22Rv1 (cell line): Measurements from ENCODE around the gene CDS1.

Source experiments
- H3K27ac ChIP-seq: fragments of 450-650 bp; 2 replicates; pipeline ENCODE4 v1.5.1; 2017
- CTCF ChIP-seq: fragments of 450-650 bp; IDR thresholded peaks from 2 replicates; pipeline ENCODE4 v1.5.1; 2017; ENCODE audit warnings: mild to moderate bottlenecking
- ZFX ChIP-seq: fragments of 450-650 bp; IDR thresholded peaks from 2 replicates; pipeline ENCODE4 v1.6.1; 2017; ENCODE audit warnings: antibody characterized with exemption, borderline replicate concordance

CDS1 gene

GRCh38 chr4:84611531-84611930 is 28.6 kb downstream of the CDS1 start:
- TF ChIP-seq ZFX (no peak), CTCF (no peak)
- no peak overlapping the region for H3K27ac ChIP-seq

- TF ChIP-seq CTCF (no peak), ZFX (no peak)
- H3K27ac ChIP-seq, result no peak overlapping the region
These were observed 32.0 kb downstream of the CDS1 start for GRCh38 chr4:84614891-84615290.

- no peak overlapping the region for H3K27ac ChIP-seq
- TF ChIP-seq ZFX (no peak), CTCF (no peak)
These were observed 32.4 kb downstream of the CDS1 start for GRCh38 chr4:84615355-84615754.

- no peak for TF ChIP-seq ZFX
- no peak for TF ChIP-seq CTCF
These were observed 40.0 kb downstream of the CDS1 start for GRCh38 chr4:84622959-84623358.

GRCh38 chr4:84623661-84624060 is 40.7 kb downstream of the CDS1 start:
- H3K27ac ChIP-seq, result no peak overlapping the region
- TF ChIP-seq ZFX, result no peak

More at GRCh38 chr4:84622959-84623358, 40.0 kb downstream of the CDS1 start:
- no peak overlapping the region for H3K27ac ChIP-seq

GRCh38 chr4:84626673-84627072 is 43.7 kb downstream of the CDS1 start:
- no peak for TF ChIP-seq ZFX
- TF ChIP-seq CTCF, result no peak

GRCh38 chr4:84631573-84631972 is 48.6 kb downstream of the CDS1 start:
- H3K27ac ChIP-seq, result no peak overlapping the region
- TF ChIP-seq CTCF (no peak), ZFX (no peak)

More at GRCh38 chr4:84626673-84627072, 43.7 kb downstream of the CDS1 start:
- H3K27ac ChIP-seq, result no peak overlapping the region

GRCh38 chr4:84632092-84632491 is 49.2 kb downstream of the CDS1 start:
- no peak for TF ChIP-seq ZFX
- no peak for TF ChIP-seq CTCF

More at GRCh38 chr4:84632092-84632491, 49.2 kb downstream of the CDS1 start:
- H3K27ac ChIP-seq, result no peak overlapping the region
